HepG2 (cell line): ENCODE measurements around the gene KMT2B. TPM values are rescaled to one million over a fixed set of nuclear protein-coding genes. Genes with fewer than 3 reads are reported as not detected.

Source experiments
- AHR ChIP-seq: IDR thresholded peaks from 2 replicates; pipeline ENCODE4 v1.6.1; 2018; ENCODE audit warnings: missing genetic modification reagents, missing compliant biosample characterization
- GATAD2A ChIP-seq: IDR thresholded peaks from 2 replicates; pipeline ENCODE4 v1.6.1; 2016
- HDAC2 ChIP-seq: sonication (generic); formaldehyde crosslinking; IDR thresholded peaks from 2 replicates; pipeline ENCODE4 v1.4.0; 2020; ENCODE audit warnings: missing genetic modification reagents
- IKZF4 ChIP-seq: sonication (generic); formaldehyde crosslinking; IDR thresholded peaks from 2 replicates; pipeline ENCODE4 v1.5.1; 2020; ENCODE audit warnings: borderline replicate concordance, mild to moderate bottlenecking, low read depth, missing genetic modification reagents; ENCODE audit errors: not compliant biosample characterization
- SNAPC2 ChIP-seq: sonication (generic); formaldehyde crosslinking; IDR thresholded peaks from 2 replicates; pipeline ENCODE4 v1.8.1; 2022; ENCODE audit warnings: mild to moderate bottlenecking, missing genetic modification reagents
- SP1 ChIP-seq, 2 experiments: fragments of 450-650 bp in 1 of 2; sonication (generic) in 1 of 2; formaldehyde crosslinking in 1 of 2; IDR thresholded peaks; 2 replicates each; pipeline versions ENCODE4 v1.4.0 to v1.6.1; 2016 to 2020; ENCODE audit warnings: missing genetic modification reagents in 1 of 2
- SRY ChIP-seq: sonication (generic); formaldehyde crosslinking; IDR thresholded peaks from 2 replicates; pipeline ENCODE4 v1.8.0; 2022; ENCODE audit warnings: mild to moderate bottlenecking, missing genetic modification reagents
- ZHX2 ChIP-seq, 2 experiments: sonication (generic) in 1 of 2; formaldehyde crosslinking in 1 of 2; IDR thresholded peaks; 2 replicates each; pipeline versions ENCODE4 v1.6.1 to v1.9.0; 2014 to 2022; ENCODE audit warnings: antibody characterized with exemption in 1 of 2, borderline replicate concordance in 1 of 2, inconsistent platforms in 1 of 2, low read depth in 1 of 2, missing genetic modification reagents in 1 of 2
- ZNF563 ChIP-seq: sonication (generic); formaldehyde crosslinking; IDR thresholded peaks from 2 replicates; pipeline ENCODE4 v1.8.0; 2022; ENCODE audit warnings: mild to moderate bottlenecking, moderate library complexity, missing genetic modification reagents
- polyA plus RNA-seq, 8 experiments: library from polyadenylated mRNA; depleted of rRNA in 3 of 8; stranded (reverse) in 7 of 8; unstranded in 1 of 8; fragments of >200 nt; fragmentation: Illumina TruSeq in 4 of 8; extraction: Trizol in 4 of 8; gene quantifications; 2 replicates each; pipeline versions ENCODE4 v1.2.1 to v1.2.3, GENCODE V29; 2011 to 2016; ENCODE audit warnings: low read depth in 4 of 8, missing spikeins in 1 of 8, mixed read lengths in 1 of 8; ENCODE audit not compliant: insufficient read depth in 1 of 8
- total RNA-seq, 5 experiments: library from RNA; depleted of rRNA; stranded (reverse); fragments of >200 nt; fragmentation: Illumina TruSeq; extraction: Trizol; gene quantifications; 2 replicates each; pipeline ENCODE4 v1.2.3, GENCODE V29; 2016; ENCODE audit warnings: low read depth in 1 of 5
- TF ChIP-seq, protein P1 (sequence below): sonication (generic); formaldehyde crosslinking; IDR thresholded peaks from 2 replicates; pipeline ENCODE4 v1.4.0; 2020; ENCODE audit warnings: mild to moderate bottlenecking, missing genetic modification reagents, borderline replicate concordance
- TF ChIP-seq, protein P2 (sequence below): sonication (generic); formaldehyde crosslinking; IDR thresholded peaks from 2 replicates; pipeline ENCODE4 v1.4.0; 2020; ENCODE audit warnings: low read depth, missing genetic modification reagents
- TF ChIP-seq, protein P3 (sequence below): sonication (generic); formaldehyde crosslinking; IDR thresholded peaks from 2 replicates; pipeline ENCODE4 v1.4.0; 2020; ENCODE audit warnings: missing genetic modification reagents, borderline replicate concordance

KMT2B gene
- total and polyA plus RNA-seq, 2 of the 13 experiments (the other 11 are each of a cell fraction or from before 2014, with no cell fraction given) = 6.2 to 16.9 TPM

DNA sequence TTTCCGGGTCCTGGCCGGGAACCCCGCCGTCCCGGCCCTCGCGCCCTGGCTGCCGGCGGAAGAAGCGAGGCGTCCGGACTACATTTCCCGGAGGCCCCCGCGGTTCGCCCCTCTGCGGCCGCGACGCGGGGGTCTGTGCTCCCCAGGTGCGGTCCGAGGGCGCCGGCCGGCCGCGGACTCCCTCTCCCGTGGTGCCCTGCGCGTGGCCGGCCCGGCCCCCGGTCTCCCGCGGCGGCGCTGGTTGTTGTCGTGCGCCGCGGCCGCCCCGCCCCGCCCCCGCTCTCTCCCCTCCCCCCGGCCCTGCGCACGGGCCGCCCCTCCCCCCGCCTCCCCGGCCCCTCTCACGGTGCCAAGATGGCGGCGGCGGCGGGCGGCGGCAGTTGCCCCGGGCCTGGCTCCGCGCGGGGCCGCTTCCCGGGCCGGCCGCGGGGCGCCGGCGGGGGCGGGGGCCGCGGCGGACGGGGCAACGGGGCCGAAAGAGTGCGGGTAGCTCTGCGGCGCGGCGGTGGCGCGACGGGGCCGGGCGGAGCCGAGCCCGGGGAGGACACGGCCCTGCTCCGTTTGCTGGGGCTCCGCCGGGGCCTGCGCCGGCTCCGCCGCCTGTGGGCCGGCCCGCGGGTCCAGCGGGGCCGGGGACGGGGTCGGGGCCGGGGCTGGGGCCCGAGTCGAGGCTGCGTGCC, at the start of gene KMT2B (continued):
- TF ChIP-seq SP1 (IDR thresholded peaks at IDR 0.05) (no peak), SP1 (CRISPR knock-in tag; IDR thresholded peaks at IDR 0.05) (peak; percentile 23; the same call in 1 of the 2 replicates), ZHX2 (IDR thresholded peaks at IDR 0.05; ENCODE audit: low read depth) (no peak), ZHX2 (CRISPR knock-in tag; IDR thresholded peaks at IDR 0.05; ENCODE audit: borderline replicate concordance) (0 out of 2 replicates have a peak, but pooled peaks have one; percentile 46), SNAPC2 (no peak), SRY (CRISPR knock-in tag) (no peak), HDAC2 (CRISPR knock-in tag) (no peak), GATAD2A (no peak), AHR (CRISPR knock-in tag) (no peak), IKZF4 (CRISPR knock-in tag) (no peak), ZNF563 (CRISPR knock-in tag) (no peak; the same call in 1 of the 2 replicates)
- TF ChIP-seq, protein P1, sequence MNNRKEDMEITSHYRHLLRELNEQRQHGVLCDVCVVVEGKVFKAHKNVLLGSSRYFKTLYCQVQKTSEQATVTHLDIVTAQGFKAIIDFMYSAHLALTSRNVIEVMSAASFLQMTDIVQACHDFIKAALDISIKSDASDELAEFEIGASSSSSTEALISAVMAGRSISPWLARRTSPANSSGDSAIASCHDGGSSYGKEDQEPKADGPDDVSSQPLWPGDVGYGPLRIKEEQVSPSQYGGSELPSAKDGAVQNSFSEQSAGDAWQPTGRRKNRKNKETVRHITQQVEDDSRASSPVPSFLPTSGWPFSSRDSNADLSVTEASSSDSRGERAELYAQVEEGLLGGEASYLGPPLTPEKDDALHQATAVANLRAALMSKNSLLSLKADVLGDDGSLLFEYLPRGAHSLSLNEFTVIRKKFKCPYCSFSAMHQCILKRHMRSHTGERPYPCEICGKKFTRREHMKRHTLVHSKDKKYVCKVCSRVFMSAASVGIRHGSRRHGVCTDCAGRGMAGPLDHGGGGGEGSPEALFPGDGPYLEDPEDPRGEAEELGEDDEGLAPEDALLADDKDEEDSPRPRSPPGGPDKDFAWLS = no peak
- TF ChIP-seq, protein P2, sequence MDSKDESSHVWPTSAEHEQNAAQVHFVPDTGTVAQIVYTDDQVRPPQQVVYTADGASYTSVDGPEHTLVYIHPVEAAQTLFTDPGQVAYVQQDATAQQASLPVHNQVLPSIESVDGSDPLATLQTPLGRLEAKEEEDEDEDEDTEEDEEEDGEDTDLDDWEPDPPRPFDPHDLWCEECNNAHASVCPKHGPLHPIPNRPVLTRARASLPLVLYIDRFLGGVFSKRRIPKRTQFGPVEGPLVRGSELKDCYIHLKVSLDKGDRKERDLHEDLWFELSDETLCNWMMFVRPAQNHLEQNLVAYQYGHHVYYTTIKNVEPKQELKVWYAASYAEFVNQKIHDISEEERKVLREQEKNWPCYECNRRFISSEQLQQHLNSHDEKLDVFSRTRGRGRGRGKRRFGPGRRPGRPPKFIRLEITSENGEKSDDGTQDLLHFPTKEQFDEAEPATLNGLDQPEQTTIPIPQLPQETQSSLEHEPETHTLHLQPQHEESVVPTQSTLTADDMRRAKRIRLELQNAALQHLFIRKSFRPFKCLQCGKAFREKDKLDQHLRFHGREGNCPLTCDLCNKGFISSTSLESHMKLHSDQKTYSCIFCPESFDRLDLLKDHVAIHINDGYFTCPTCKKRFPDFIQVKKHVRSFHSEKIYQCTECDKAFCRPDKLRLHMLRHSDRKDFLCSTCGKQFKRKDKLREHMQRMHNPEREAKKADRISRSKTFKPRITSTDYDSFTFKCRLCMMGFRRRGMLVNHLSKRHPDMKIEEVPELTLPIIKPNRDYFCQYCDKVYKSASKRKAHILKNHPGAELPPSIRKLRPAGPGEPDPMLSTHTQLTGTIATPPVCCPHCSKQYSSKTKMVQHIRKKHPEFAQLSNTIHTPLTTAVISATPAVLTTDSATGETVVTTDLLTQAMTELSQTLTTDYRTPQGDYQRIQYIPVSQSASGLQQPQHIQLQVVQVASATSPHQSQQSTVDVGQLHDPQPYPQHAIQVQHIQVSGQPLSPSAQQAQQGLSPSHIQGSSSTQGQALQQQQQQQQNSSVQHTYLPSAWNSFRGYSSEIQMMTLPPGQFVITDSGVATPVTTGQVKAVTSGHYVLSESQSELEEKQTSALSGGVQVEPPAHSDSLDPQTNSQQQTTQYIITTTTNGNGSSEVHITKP = no peak
- TF ChIP-seq, protein P3, sequence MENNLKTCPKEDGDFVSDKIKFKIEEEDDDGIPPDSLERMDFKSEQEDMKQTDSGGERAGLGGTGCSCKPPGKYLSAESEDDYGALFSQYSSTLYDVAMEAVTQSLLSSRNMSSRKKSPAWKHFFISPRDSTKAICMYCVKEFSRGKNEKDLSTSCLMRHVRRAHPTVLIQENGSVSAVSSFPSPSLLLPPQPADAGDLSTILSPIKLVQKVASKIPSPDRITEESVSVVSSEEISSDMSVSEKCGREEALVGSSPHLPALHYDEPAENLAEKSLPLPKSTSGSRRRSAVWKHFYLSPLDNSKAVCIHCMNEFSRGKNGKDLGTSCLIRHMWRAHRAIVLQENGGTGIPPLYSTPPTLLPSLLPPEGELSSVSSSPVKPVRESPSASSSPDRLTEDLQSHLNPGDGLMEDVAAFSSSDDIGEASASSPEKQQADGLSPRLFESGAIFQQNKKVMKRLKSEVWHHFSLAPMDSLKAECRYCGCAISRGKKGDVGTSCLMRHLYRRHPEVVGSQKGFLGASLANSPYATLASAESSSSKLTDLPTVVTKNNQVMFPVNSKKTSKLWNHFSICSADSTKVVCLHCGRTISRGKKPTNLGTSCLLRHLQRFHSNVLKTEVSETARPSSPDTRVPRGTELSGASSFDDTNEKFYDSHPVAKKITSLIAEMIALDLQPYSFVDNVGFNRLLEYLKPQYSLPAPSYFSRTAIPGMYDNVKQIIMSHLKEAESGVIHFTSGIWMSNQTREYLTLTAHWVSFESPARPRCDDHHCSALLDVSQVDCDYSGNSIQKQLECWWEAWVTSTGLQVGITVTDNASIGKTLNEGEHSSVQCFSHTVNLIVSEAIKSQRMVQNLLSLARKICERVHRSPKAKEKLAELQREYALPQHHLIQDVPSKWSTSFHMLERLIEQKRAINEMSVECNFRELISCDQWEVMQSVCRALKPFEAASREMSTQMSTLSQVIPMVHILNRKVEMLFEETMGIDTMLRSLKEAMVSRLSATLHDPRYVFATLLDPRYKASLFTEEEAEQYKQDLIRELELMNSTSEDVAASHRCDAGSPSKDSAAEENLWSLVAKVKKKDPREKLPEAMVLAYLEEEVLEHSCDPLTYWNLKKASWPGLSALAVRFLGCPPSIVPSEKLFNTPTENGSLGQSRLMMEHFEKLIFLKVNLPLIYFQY (CRISPR knock-in tag) = peak; percentile 37; the same call in 1 of the 2 replicates
